Epidermal melanocyte (primary cell): ENCODE measurements around the gene PRKG1.

Source experiments
- DNase-seq: peaks from one replicate; pipeline ENCODE4 v3.0.0; 2011; ENCODE audit warnings: low spot score; ENCODE audit not compliant: insufficient read length

PRKG1 gene

DNA sequence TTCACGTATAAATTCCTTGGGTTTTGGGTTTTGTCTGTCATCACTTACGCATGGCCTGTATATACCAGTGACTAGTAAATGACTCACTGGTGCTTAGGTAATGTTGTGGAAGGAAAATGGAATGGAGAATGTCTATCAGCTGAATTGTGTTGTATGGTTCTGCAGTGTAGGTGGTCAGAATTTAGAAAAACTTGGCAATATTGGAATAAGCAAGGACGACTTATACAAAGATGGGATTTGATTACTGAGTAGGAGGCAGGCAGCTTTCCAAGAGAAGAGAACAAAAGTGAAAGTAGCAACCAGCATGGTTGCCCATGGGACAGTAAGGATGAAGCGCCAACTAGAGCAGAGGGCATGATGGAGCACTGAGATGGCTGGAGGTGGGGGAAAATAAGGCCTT lies 793.7 kb downstream of the PRKG1 start:
- DNase-seq, result no peak

GRCh38 chr10:51874131-51874530 lies 799.8 kb downstream of the PRKG1 start:
- DNase-seq, result no peak

DNA sequence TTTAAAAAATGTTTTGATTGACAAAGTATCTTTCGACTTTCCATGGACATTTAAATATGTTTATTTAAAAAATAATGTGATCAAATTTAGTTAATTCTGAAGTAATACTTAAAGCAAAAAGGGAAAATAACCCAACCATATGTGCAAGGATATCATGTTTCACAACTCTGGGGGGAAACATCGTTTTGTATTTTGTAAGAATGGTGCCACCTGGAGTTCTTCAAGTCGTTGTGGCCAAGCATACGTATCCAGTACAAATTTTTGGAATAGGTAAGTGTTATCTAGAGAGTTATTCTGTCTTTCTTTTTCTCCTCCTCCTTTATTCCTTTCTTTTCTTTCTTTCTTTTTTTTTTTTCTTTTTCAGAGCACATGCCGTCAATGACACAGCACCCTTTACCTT lies 801.3 kb downstream of the PRKG1 start:
- no peak for DNase-seq

DNA sequence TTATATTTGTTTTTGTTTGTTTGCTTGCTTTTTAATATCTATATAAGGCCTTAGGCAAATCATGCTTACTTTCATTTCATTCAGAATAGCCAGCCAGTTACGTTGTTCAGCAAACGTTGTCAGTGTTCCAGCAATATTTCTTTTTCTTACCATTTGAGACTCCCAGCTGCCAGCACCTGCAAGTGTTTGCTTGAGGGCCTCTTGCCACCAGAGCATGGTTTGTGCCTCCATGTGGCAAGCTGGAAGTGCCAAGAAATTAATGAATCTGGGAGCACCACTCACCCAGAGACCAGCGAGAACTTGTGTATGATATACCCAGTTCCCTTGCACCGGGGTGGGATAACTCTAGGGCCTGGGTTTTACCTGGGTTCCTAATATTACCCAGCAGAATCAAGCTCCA lies 802.2 kb downstream of the PRKG1 start:
- no peak for DNase-seq

DNA sequence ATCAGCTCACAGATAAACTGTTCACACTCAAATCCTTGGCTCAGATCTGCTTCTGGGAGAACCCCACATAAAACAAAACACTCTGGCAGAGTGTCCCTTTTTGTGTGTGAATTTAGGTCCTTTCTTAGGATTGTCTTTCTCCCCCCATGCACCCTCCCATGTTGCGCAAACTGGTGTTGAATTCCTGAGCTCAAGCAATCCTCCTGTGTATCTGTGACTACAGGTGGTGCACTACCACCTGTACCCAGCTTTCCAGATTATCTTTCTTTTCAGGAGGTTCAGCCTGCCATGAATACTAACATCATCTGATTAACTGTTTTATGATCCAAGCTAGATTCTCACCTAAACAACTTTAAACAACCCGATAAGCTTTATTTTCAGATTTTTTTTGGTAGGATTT lies 802.7 kb downstream of the PRKG1 start:
- no peak for DNase-seq

- no peak for DNase-seq
Measured at GRCh38 chr10:51877636-51878035, 803.3 kb downstream of the PRKG1 start.

GRCh38 chr10:51878695-51879094 lies 804.4 kb downstream of the PRKG1 start:
- no peak for DNase-seq

GRCh38 chr10:51879238-51879637 lies 805.0 kb downstream of the PRKG1 start:
- peak; percentile 28 for DNase-seq

GRCh38 chr10:51881213-51881612 lies 806.9 kb downstream of the PRKG1 start:
- no peak for DNase-seq

GRCh38 chr10:51886438-51887068 lies 812.3 kb downstream of the PRKG1 start:
- peak; percentile 16 for DNase-seq

- DNase-seq, result no peak
Measured at GRCh38 chr10:51888263-51888662, 814.0 kb downstream of the PRKG1 start.

DNA sequence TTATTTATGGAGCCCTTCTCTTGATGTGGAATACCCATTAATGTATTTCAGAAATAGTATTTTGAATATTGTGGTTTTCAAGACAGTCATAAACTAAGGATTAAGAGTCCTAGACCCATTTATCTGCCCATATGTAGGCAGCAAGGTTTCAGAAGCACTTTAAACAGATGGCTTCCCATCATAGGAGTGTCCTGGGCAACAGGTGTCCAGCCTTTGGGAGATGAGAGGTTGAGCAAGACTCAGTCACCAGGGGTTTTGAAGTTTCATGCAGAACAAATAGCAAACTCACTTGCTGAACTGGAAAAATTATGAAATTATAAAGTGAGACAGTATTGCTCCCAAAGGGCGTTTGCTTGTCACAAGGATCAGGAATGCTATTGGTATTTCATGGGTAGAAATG lies 818.0 kb downstream of the PRKG1 start:
- no peak for DNase-seq

GRCh38 chr10:51892965-51893658 lies 818.8 kb downstream of the PRKG1 start:
- DNase-seq, result no peak

GRCh38 chr10:51894771-51895578 lies 820.7 kb downstream of the PRKG1 start:
- DNase-seq, result peak; percentile 32

DNA sequence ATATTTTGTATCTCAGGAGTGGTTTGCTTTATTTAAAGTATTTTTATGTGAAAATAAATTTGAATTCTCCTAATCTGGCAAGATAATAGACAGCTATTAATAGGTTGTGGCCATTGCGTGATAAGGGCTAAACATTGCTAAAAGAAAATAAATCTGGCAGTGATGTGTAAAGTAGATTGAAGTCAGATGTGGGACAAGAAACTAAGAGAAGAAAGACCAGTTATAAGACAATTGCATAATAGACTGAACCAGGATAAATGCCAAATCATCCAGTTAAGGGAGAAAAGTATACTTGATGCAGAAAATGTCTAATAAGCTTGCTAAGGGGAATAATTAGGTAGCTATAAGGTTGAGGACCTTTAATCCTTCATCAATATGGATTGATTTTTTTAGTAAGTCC lies 822.6 kb downstream of the PRKG1 start:
- DNase-seq, result no peak

DNA sequence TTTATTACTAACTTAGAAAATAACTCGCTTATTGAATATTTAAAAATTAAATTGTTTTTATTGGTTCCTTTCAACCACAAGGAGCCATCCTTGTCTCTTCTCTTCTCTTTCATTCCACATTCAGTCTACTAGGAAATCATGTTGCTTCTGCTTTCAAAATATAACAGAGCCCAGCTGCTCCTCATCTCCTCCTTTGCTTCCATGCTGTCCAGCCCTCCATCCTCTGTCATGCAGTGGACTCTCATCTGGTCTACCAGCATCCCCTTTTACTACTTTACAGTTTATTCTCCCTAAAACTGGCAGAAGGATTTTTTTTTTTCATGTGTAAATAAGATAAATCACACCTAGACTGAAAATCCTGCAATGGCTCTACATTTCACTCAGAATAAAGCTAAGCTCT lies 823.3 kb downstream of the PRKG1 start:
- no peak for DNase-seq

GRCh38 chr10:51900180-51900579 lies 825.9 kb downstream of the PRKG1 start:
- no peak for DNase-seq

GRCh38 chr10:51903675-51904074 lies 829.4 kb downstream of the PRKG1 start:
- DNase-seq, result no peak

DNA sequence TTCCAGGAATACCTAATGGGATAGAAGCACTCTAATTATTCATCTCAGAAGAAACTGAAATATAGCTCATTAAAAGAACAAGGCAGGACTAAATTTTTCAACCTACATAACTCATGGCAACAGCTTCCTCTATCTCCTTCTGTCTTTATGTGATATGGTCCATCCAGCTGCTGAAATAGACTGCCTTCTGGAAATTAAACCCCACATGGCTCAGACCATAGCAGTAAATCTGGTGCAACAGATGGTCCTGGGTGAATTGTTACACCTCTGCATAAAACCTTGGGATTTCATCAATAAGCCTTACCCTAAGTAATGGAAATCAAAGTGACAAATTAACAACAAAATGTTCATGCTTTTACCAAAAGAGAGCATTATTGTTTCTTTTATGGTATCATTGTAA lies 830.7 kb downstream of the PRKG1 start:
- DNase-seq, result no peak

DNA sequence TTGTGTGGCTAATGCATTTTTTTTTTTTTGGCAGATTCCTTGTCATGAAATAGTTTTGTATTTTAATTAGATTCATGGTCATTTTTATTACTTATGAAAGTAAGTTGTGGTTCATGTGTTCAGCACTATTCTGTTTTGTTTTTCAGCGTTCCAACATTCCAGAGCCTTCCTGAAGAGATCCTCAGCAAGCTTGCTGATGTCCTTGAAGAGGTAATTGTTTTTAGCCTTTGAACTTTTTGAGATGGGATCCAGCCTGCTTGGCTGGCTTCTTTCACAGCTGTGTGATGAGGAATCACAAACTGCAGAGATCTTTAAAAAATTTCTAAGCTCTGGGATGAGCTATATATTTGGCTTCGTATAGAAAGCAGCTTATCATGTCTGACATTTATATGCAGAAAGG lies 833.1 kb downstream of the PRKG1 start:
- no peak for DNase-seq

GRCh38 chr10:51910189-51910588 lies 835.9 kb downstream of the PRKG1 start:
- DNase-seq, result no peak

GRCh38 chr10:51910596-51910995 lies 836.3 kb downstream of the PRKG1 start:
- no peak for DNase-seq

GRCh38 chr10:51911723-51912122 lies 837.4 kb downstream of the PRKG1 start:
- no peak for DNase-seq
